Astrocyte (in vitro differentiated cells and primary cell): ENCODE measurements around the gene C2CD5. TPM values are rescaled to one million over a fixed set of nuclear protein-coding genes. Genes with fewer than 3 reads are reported as not detected.

Experiments
- DNase-seq: peaks from one replicate; pipeline ENCODE4 v3.0.0-alpha.2; 2010; ENCODE audit warnings: low read depth
- FAIRE-seq: peaks from 2 replicates; lab custom pipeline; 2011; peaks lifted over from hg19 to GRCh38; lab: Jason Lieb, UNC
- H2AFZ ChIP-seq: 2 replicates; pipeline ENCODE4 v1.6.0; 2012; ENCODE audit warnings: low read depth, low read length, inconsistent platforms
- H3K27ac ChIP-seq: 2 replicates; pipeline ENCODE4 v1.5.1; 2011; ENCODE audit warnings: low read depth, low read length, inconsistent platforms
- H3K27me3 ChIP-seq: 2 replicates; pipeline ENCODE4 v1.6.0; 2011; ENCODE audit warnings: low read length, inconsistent platforms; ENCODE audit not compliant: insufficient read depth
- H3K36me3 ChIP-seq: 2 replicates; pipeline ENCODE4 v1.5.1; 2011; ENCODE audit warnings: low read length, inconsistent platforms; ENCODE audit not compliant: insufficient read depth
- H3K4me1 ChIP-seq: 2 replicates; pipeline ENCODE4 v1.5.1; 2011; ENCODE audit warnings: low read length, inconsistent platforms; ENCODE audit not compliant: insufficient read depth
- H3K4me2 ChIP-seq: 2 replicates; pipeline ENCODE4 v1.6.0; 2012; ENCODE audit warnings: low read length, inconsistent platforms
- H3K4me3 ChIP-seq: 2 replicates; pipeline ENCODE4 v1.5.1; 2011; ENCODE audit warnings: low read depth, mild to moderate bottlenecking, low read length, inconsistent platforms; ENCODE audit not compliant: insufficient read depth
- H3K79me2 ChIP-seq: 2 replicates; pipeline ENCODE4 v1.6.0; 2012; ENCODE audit warnings: mild to moderate bottlenecking, low read length, inconsistent platforms; ENCODE audit not compliant: insufficient read depth
- H3K9ac ChIP-seq: 2 replicates; pipeline ENCODE4 v1.6.0; 2012; ENCODE audit warnings: mild to moderate bottlenecking, low read length, inconsistent platforms
- H3K9me3 ChIP-seq: 2 replicates; pipeline ENCODE4 v1.5.1; 2012; ENCODE audit warnings: low read depth, mild to moderate bottlenecking, low read length, inconsistent platforms; ENCODE audit not compliant: insufficient read depth
- H4K20me1 ChIP-seq: 2 replicates; pipeline ENCODE4 v1.6.0; 2012; ENCODE audit warnings: low read length, inconsistent platforms; ENCODE audit not compliant: insufficient read depth
- H3K27ac Mint-ChIP-seq: one replicate; pipeline ENCODE4 v1.8.0; 2021; ENCODE audit warnings: mild to moderate bottlenecking, mixed read lengths; ENCODE audit not compliant: unreplicated experiment
- H3K27me3 Mint-ChIP-seq: one replicate; pipeline ENCODE4 v1.8.0; 2021; ENCODE audit warnings: low read depth, mixed read lengths; ENCODE audit not compliant: unreplicated experiment
- H3K36me3 Mint-ChIP-seq: one replicate; pipeline ENCODE4 v1.8.0; 2021; ENCODE audit warnings: low read depth, mixed read lengths; ENCODE audit not compliant: unreplicated experiment
- H3K4me1 Mint-ChIP-seq: one replicate; pipeline ENCODE4 v1.8.0; 2021; ENCODE audit warnings: low read depth, mixed read lengths; ENCODE audit not compliant: unreplicated experiment
- H3K4me3 Mint-ChIP-seq: one replicate; pipeline ENCODE4 v1.8.0; 2021; ENCODE audit warnings: mild to moderate bottlenecking, moderate library complexity, mixed read lengths; ENCODE audit not compliant: unreplicated experiment
- H3K9me3 Mint-ChIP-seq: one replicate; pipeline ENCODE4 v1.8.0; 2021; ENCODE audit warnings: mild to moderate bottlenecking, mixed read lengths; ENCODE audit not compliant: unreplicated experiment
- CTCF ChIP-seq: IDR thresholded peaks from 2 replicates; pipeline ENCODE4 v1.5.1; 2011; ENCODE audit warnings: low read depth, mild to moderate bottlenecking, inconsistent platforms, low read length, moderate library complexity; ENCODE audit not compliant: insufficient read depth
- EZH2 ChIP-seq: IDR thresholded peaks from 2 replicates; pipeline ENCODE4 v1.6.1; 2012; ENCODE audit warnings: mild to moderate bottlenecking, low read length, inconsistent platforms; ENCODE audit not compliant: insufficient read depth
- total RNA-seq: library from RNA; stranded (reverse); gene quantifications from 2 replicates; pipeline ENCODE4 v1.2.1, GENCODE V29; 2021

The C2CD5 gene
- total RNA-seq, 1 donor from 2014 or later, result 14.7 TPM

- no peaks in the 10 kb centered on the region for H4K20me1 ChIP-seq
- no peak overlapping the region for H3K4me2 ChIP-seq
- H3K36me3 ChIP-seq, result no peaks in the 10 kb centered on the region
- H3K9ac ChIP-seq, result no peak overlapping the region
- no peaks in the 10 kb centered on the region for H3K27me3 ChIP-seq
- TF ChIP-seq CTCF, result no peak
- no peak for TF ChIP-seq EZH2
- H3K79me2 ChIP-seq, result no peaks in the 10 kb centered on the region
- Mint-ChIP-seq H3K9me3 (no peaks in the 10 kb centered on the region), H3K27ac (no peak overlapping the region), H3K27me3 (no peaks in the 10 kb centered on the region), H3K4me1 (no peaks in the 10 kb centered on the region), H3K36me3 (no peaks in the 10 kb centered on the region), H3K4me3 (no peak overlapping the region)
- no peaks in the 10 kb centered on the region for H3K9me3 ChIP-seq
- no peak overlapping the region for H3K4me3 ChIP-seq
- H3K4me1 ChIP-seq, result no peaks in the 10 kb centered on the region
- DNase-seq (no peak), FAIRE-seq (no peak)
- no peak overlapping the region for H2AFZ ChIP-seq
- H3K27ac ChIP-seq, result no peak overlapping the region
Measured at GRCh38 chr12:22588817-22589216, 44.5 kb upstream of the C2CD5 start.

GRCh38 chr12:22578328-22578727 is 34.0 kb upstream of the C2CD5 start:
- H3K27me3 ChIP-seq, result no peaks in the 10 kb centered on the region
- no peak for FAIRE-seq
- TF ChIP-seq EZH2 (no peak), CTCF (no peak)
- Mint-ChIP-seq H3K4me3 (no peak overlapping the region), H3K9me3 (no peaks in the 10 kb centered on the region), H3K4me1 (no peaks in the 10 kb centered on the region), H3K27me3 (no peaks in the 10 kb centered on the region), H3K27ac (no peak overlapping the region), H3K36me3 (no peaks in the 10 kb centered on the region)
- no peak for DNase-seq
- H3K79me2 ChIP-seq, result no peaks in the 10 kb centered on the region
- H3K36me3 ChIP-seq, result no peaks in the 10 kb centered on the region
- H3K9me3 ChIP-seq, result no peaks in the 10 kb centered on the region
- no peak overlapping the region for H3K9ac ChIP-seq
- no peak overlapping the region for H3K4me3 ChIP-seq
- H2AFZ ChIP-seq, result no peak overlapping the region
- no peak overlapping the region for H3K4me2 ChIP-seq
- no peaks in the 10 kb centered on the region for H3K4me1 ChIP-seq
- H3K27ac ChIP-seq, result no peak overlapping the region
- no peaks in the 10 kb centered on the region for H4K20me1 ChIP-seq

GRCh38 chr12:22577667-22578066 is 33.3 kb upstream of the C2CD5 start:
- no peak overlapping the region for H3K4me3 ChIP-seq
- H4K20me1 ChIP-seq, result no peaks in the 10 kb centered on the region
- no peak overlapping the region for H3K27ac Mint-ChIP-seq
- no peak overlapping the region for H2AFZ ChIP-seq
- FAIRE-seq, result no peak
- no peaks in the 10 kb centered on the region for H3K27me3 ChIP-seq
- no peak overlapping the region for H3K4me2 ChIP-seq
- TF ChIP-seq CTCF (no peak), EZH2 (no peak)
- H3K27ac ChIP-seq, result no peak overlapping the region
- H3K9me3 Mint-ChIP-seq, result no peaks in the 10 kb centered on the region
- no peak overlapping the region for H3K9ac ChIP-seq
- no peak overlapping the region for H3K4me3 Mint-ChIP-seq
- no peaks in the 10 kb centered on the region for H3K36me3 ChIP-seq
- H3K27me3 Mint-ChIP-seq, result no peaks in the 10 kb centered on the region
- no peaks in the 10 kb centered on the region for H3K9me3 ChIP-seq
- H3K36me3 Mint-ChIP-seq, result no peaks in the 10 kb centered on the region
- no peaks in the 10 kb centered on the region for H3K4me1 ChIP-seq
- no peak for DNase-seq
- no peaks in the 10 kb centered on the region for H3K4me1 Mint-ChIP-seq
- H3K79me2 ChIP-seq, result no peaks in the 10 kb centered on the region
